GM18951 (cell line): ENCODE results near the gene ZNF771.
"Not testable (repeated sequence)": the region's sequence is repeated elsewhere in the genome, so short reads cannot be mapped to it uniquely, and the experiment has no call there.

Experiments used
- POLR2A ChIP-seq: IDR thresholded peaks from 4 replicates; pipeline ENCODE4 v1.6.1; 2011; ENCODE audit warnings: mild to moderate bottlenecking; ENCODE audit not compliant: insufficient read length, insufficient read depth; ENCODE audit errors: extremely low read depth
- in situ Hi-C: fragments of 300-500 bp; cut with MboI; formaldehyde crosslinking; loops from one replicate; pipeline ENCODE4 v1.12.0; 2022; ENCODE audit warnings: low sequenced_read_pairs, mixed read lengths, inconsistent platforms; ENCODE audit not compliant: unreplicated experiment

Gene ZNF771

DNA sequence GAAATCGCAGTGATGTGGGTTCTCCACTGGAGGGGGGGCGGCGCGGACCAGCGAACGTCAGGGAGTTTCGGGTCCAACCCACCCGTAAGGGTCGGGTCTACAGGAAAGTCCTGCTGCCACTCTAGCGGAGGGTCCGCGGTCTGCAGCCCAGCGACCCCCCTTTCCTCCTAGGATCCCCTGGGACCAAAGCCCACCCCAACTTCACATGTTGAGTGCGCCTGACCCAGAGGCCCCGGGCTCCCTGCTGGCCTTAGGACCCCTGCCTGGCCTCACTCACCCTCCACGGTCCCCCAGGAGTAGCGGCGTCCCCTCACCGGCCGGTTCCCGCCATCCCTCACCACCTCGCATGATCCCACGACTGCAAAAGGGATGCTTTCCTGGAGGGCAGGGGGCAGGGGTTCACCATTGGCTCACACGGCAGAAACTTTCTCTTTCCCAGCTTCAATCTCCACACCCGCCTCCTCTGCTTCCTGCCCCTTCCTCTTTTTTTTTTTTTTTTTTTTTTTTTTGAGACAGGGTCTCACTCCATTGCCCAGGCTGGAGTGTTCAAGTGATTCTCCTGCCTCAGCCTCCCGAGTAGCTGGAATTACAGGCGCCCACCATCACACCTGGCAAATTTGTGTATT lies 28.1 kb upstream of the ZNF771 start:
- TF ChIP-seq POLR2A, result no peak
- in situ Hi-C loops, result no loop called here

DNA sequence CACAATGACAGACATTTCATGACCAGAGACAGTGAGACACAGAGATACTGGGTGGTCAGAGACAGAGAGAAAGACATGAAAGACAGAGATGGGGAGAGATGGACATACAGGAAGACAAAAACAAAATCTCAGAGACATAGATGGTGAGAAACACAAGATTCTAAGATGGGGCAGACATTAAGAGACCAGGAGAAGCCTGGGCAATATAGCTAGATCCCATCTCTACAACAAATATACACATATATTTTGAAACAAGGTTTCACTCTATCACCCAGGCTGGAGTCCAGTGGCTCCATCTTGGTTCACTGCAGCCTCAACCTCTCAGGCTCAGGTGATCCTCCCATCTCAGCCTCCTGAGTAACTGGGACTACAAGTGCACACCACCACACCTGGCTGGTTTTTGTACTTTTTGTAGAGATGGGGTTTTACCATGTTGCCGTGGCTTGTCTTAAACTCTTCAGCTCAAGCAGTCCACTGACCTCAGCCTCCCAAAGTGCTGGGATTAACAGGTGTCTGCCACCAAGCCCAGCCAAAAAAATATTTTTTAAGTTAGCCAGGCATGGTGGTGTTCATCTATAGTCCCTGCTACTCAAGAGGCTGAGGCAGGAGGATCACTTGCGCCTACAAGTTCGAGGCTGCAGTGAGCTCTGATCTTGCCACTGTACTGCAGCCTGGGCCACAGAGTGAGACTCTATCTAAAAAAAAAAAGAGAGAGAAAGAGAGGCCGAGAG lies 27.2 kb upstream of the ZNF771 start:
- in situ Hi-C loops, result no loop called here
- TF ChIP-seq POLR2A, result no peak

DNA sequence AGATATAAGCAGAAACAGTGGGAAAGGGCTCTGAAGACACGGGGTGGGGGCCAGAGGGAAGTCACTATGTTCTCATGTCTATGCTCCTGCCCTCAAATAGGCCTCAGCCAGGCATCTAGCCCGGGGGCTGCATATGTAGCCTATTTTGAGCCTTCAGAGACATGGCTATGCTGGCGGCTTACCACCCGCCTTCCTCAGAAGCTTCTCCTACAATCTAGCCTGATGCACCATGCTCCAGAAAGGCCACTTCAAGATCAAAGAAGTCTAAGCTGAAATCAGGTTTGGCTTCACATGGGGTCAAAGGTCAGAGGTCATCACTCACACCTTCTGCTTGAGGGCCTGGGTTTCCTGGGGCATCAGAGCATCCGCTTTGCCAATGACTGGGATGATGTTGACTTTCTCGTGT lies 26.6 kb upstream of the ZNF771 start:
- no peak for TF ChIP-seq POLR2A
- in situ Hi-C loops, result no loop called here

DNA sequence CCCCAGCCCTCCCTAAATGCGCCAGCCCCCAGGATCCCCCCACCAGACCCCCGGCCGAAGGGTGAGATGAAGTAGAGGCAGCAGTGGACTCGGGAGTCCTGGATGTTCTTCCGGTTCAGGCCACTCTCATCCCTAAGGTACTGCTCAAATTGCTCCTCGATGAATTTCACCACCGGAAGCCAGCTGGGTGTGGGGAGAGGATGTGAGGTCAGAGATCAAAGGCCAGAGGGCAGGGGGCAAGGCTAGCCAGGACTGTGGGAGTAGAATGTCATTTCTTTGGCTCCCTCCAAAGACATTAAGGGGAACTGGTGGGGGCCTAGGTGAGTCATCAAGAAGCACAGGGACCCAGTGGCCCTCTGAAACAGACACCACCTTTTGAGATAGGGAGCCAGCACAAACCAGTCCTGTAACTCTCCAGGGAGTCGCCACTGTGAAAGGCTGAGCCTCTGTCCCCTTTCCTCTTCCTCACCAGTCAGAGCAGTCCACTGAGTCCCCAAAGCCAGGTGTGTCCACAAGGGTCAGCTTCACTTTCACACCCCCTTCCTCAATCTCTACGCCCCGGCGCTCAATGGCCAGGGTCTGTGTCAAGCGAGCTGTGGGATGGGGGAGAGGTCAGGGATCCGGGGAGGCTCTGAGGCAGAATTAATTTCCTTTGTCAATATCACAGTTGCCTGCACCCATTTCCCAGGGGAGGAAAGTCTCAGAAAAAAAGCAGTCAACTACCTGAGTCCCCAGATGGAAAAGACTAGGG lies 25.9 kb upstream of the ZNF771 start:
- in situ Hi-C loops, result no loop called here
- no peak for TF ChIP-seq POLR2A

DNA sequence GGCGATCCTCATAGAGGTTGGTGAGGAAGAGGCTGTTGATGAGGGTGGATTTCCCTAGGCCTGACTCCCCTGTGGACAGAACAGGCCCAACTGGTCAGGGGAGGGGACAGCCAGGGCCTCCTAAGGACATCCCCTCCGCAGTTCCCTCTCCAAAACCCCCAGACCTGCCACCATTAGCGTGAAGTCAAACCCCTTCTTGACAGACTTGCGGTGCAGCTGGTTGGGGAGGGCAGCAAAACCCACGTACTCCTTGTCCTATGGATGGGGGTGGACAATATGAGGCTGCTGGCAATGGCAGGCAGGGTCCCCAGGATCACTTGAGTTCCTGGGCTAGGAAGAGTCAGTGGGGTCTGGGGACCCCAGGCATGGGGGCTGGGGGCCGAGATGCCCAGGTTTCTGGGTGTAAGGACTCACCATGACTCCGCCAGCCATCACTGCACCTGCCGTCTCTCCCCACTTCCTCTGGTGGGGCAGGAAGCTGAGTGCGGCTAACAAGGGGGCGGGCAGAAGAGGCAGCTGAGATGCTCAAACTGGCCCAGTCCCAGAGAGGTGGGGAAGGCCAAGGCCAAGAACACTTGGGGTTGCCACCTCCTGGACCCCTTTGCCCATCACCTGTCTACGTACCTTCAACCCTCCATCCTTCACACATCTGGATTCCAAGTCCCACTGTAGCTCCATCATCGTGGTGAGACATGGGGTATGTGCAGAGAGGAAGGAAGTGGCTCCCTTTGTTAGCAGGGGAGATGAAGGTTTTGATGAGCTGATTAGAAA lies 25.1 kb upstream of the ZNF771 start, which contains the start of gene SEPTIN1:
Gene SEPTIN1, minus strand, starts transcription at position 451 of the 771 bp plus-strand sequence. Its CDS starts 19 bp downstream, at position 432.
- peak; percentile 76 for TF ChIP-seq POLR2A
- in situ Hi-C loops, result no loop called here

DNA sequence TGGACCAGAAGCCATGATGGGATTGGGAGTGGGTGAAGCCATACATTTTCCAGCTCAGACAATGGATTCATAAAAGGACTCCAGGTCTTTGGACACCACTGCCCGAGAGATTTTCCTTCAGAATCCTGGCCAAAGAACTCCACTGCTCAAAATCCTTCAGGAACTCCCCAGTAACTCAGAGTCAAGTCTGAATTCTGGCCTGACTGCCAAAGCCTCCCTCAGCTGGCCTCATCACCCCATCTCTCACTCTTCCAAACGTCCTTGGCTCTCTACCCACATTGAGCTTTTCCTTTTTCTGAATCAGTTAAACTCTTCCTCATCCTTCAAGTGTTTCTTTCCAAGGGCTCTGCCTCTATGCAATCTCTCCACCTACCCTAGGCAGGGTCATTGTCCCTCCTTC lies 23.9 kb upstream of the ZNF771 start:
- in situ Hi-C loops, result no loop called here
- TF ChIP-seq POLR2A, result no peak

DNA sequence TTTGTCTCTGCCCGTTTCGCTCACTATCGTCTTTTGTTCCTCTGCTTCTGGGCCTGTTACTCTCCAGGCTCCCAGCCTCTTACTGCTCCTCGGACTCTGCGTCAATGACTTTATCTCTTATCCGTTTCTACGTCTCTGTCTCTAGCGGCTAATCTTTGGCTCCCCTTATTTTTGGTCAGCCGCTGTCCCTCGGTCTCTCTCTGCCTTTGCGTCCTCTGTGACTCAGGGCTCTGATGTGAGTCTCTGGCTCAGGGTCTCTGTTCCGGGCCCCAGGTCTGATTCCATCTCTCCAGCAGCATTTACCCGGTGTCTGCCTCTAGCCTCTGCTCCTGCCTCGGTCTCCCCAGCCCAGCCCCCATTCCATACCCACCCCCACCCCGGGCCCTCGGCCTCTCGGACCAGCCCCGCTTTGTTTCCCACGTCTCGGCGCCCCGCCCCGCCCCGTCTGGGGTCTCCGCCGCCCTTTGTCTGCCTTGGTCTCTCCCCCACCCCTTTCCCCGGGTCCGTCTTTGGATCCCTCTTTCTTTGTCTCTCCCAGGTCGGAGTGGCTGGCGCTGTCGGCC lies 12.7 kb upstream of the ZNF771 start:
- TF ChIP-seq POLR2A, result no peak
- in situ Hi-C loops, result no loop called here

DNA sequence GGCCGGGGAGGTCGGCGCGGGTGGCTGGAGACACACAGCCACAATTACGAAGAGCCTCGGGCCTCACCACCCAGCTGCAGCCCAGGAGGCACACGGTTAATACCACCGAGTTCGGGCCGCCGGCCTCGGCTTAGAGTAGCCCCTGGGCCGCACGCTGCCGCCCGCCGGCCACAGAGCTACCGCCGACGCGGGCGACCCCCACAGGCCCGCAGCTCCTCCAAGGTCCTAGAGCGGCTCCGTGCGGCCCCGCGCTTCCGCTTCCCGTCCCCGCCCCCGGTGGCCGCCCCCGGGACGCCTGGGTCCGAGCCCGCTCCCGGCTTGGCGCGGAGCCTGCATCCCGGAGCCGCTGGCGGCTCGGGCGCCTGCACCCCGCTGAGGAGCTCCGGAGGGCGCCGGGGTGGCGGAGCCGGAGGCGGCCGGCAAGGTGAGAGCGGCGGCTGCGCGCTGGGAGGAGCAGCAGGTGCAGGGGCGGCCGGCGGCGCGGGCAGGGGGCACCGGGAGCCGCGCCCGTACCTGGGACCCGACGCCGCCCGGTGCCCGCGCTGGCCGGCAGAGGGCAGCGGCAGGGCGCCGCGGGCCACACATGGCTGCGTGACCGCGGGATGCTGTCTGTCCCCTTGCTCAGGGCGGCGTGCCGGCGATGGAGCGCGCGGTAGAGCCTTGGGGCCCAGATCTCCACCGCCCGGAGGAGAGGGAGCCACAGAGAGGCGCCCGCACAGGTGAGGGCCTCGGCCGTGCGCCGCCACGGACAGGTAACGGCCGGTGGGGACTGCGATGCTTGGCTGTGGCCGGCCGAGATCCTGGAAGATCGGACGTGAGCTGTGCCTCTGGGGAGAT lies 12.0 kb upstream of the ZNF771 start, which contains the start of gene ZNF48:
Gene ZNF48, plus strand, starts transcription at position 266 of the 837 bp plus-strand sequence. Its CDS starts 375 bp downstream, at position 641.
- peak; percentile 73 for TF ChIP-seq POLR2A
- in situ Hi-C loops, result no loop called here

DNA sequence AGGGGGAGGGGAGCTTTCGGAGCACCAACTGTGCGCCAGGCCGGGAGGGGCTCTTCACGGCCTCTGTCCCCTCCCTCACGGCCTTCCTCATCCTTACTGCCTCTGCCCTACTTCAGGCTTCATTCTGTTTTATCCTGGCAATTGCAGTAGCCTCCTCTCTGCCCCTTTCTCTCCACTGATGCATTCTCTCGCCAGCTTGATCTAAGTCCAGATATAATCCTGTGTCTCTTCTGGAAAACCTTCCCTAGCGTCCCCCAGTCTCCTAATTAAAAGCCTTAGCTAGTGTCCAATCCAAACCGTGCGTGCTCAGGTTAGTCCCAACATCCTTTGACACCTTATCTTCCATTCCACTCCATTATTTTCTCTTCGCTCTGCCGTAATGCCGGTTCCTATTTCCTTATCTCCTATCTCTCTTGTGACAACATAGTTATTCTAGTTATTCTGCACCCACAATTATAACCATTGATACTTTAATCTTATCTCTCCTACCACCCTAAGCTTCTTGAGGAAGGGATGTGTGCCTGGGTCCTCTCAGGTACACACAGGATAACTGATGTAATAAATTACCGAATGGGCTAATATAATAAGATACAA lies 11.3 kb upstream of the ZNF771 start:
- in situ Hi-C loops, result no loop called here
- TF ChIP-seq POLR2A, result no peak

DNA sequence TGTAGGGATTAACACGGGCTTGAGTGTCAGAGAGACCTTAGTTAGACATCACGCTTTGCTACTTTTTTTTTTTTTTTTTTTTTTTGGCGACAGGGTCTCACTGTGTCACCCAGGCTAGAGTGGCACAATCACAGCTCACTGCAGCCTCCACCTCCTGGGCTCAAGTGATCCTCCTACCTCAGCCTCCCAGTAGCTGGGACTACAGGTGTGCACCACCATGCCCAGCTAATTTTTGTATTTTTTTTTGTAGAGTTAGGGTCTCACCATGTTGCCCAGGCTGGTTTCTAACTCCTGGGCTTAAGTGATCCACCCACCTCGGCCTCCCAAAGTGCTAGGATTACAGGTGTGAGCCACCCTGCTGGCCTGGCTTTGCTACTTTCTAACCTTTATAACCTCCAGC lies 10.8 kb upstream of the ZNF771 start:
- in situ Hi-C loops, result not testable (repeated sequence)

DNA sequence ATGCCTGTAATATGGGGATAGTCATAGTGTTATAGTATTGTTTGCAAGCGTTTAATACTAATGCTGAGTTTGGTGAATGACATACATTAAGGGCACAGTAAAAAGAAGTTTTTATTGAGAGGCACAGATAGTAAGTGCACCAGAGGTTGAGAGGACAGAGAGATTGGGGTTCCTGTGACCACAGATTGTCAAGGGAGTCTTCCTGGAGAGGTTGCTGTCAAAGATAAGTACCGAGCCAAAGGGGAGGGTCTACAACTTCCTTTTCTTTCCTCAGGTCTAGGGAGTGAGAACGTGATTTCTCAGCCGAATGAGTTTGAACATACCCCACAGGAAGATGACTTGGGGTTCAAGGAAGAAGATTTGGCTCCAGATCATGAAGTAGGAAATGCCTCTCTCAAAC lies 10.3 kb upstream of the ZNF771 start:
- TF ChIP-seq POLR2A, result no peak
- in situ Hi-C loops, result no loop called here
